H9 (cell line): ENCODE measurements around the gene ARHGAP12. TPM values are rescaled to one million over a fixed set of nuclear protein-coding genes. Genes with fewer than 3 reads are reported as not detected.

Experiments used
- DNase-seq: peaks from one replicate; pipeline ENCODE4 v3.0.0-alpha.2; 2017
- H2AFZ ChIP-seq: one replicate; pipeline ENCODE4 v1.6.1; 2013; ENCODE audit warnings: mild to moderate bottlenecking, low read length, control low read depth, moderate library complexity
- H2AK5ac ChIP-seq: 2 replicates; pipeline ENCODE4 v1.6.1; 2013; ENCODE audit warnings: low read length, control low read depth, mixed read lengths; ENCODE audit not compliant: insufficient read length
- H2BK120ac ChIP-seq: one replicate; pipeline ENCODE4 v1.6.1; 2013; ENCODE audit warnings: low read depth, mild to moderate bottlenecking, low read length, control low read depth, inconsistent platforms; ENCODE audit not compliant: poor library complexity, severe bottlenecking
- H2BK12ac ChIP-seq: 2 replicates; pipeline ENCODE4 v1.6.1; 2013; ENCODE audit warnings: low read length, control low read depth, mixed read lengths, low read depth; ENCODE audit not compliant: insufficient read length
- H2BK15ac ChIP-seq: 2 replicates; pipeline ENCODE4 v1.6.1; 2013; ENCODE audit warnings: low read depth, low read length, control low read depth
- H2BK20ac ChIP-seq: one replicate; pipeline ENCODE4 v1.6.1; 2013; ENCODE audit warnings: low read depth, mild to moderate bottlenecking, low read length, control low read depth, inconsistent platforms; ENCODE audit not compliant: poor library complexity, severe bottlenecking
- H2BK5ac ChIP-seq: 2 replicates; pipeline ENCODE4 v1.6.1; 2013; ENCODE audit warnings: low read length, control low read depth, mixed read lengths; ENCODE audit not compliant: insufficient read length
- H3K14ac ChIP-seq: 2 replicates; pipeline ENCODE4 v1.6.1; 2013; ENCODE audit warnings: low read length, control low read depth; ENCODE audit not compliant: insufficient read depth
- H3K18ac ChIP-seq: 2 replicates; pipeline ENCODE4 v1.6.1; 2013; ENCODE audit warnings: low read depth, mild to moderate bottlenecking, mixed read lengths, low read length, control low read depth; ENCODE audit not compliant: insufficient read length
- H3K23ac ChIP-seq: 2 replicates; pipeline ENCODE4 v1.6.1; 2013; ENCODE audit warnings: low read length, control low read depth, mixed read lengths, low read depth; ENCODE audit not compliant: insufficient read length
- H3K23me2 ChIP-seq: 2 replicates; pipeline ENCODE4 v1.6.1; 2013; ENCODE audit warnings: low read depth, mild to moderate bottlenecking, mixed read lengths, low read length, control low read depth; ENCODE audit not compliant: insufficient read length, poor library complexity, severe bottlenecking
- H3K27ac ChIP-seq: 2 replicates; pipeline ENCODE4 v1.5.1; 2013; ENCODE audit warnings: low read length, control low read depth, mixed read lengths, low read depth; ENCODE audit not compliant: insufficient read length
- H3K27me3 ChIP-seq: 2 replicates; pipeline ENCODE4 v1.6.1; 2013; ENCODE audit warnings: low read length, control low read depth, inconsistent platforms; ENCODE audit not compliant: insufficient read depth
- H3K4ac ChIP-seq: 2 replicates; pipeline ENCODE4 v1.6.1; 2013; ENCODE audit warnings: low read depth, mild to moderate bottlenecking, control low read depth, inconsistent platforms, low read length, moderate library complexity
- H3K4me1 ChIP-seq: 2 replicates; pipeline ENCODE4 v1.6.1; 2013; ENCODE audit warnings: low read length, control low read depth, inconsistent platforms; ENCODE audit not compliant: insufficient read depth
- H3K4me2 ChIP-seq: 2 replicates; pipeline ENCODE4 v1.6.1; 2013; ENCODE audit warnings: low read length, control low read depth, mixed read lengths; ENCODE audit not compliant: insufficient read length, insufficient read depth
- H3K56ac ChIP-seq: 2 replicates; pipeline ENCODE4 v1.6.1; 2013; ENCODE audit warnings: low read depth, mild to moderate bottlenecking, mixed read lengths, low read length, control low read depth; ENCODE audit not compliant: insufficient read length
- H3K79me1 ChIP-seq: 2 replicates; pipeline ENCODE4 v1.6.1; 2013; ENCODE audit warnings: low read depth, mild to moderate bottlenecking, moderate library complexity, low read length, control low read depth, inconsistent platforms; ENCODE audit not compliant: insufficient read depth, poor library complexity, severe bottlenecking
- H3K79me2 ChIP-seq: 2 replicates; pipeline ENCODE4 v1.6.1; 2013; ENCODE audit warnings: low read length, control low read depth, inconsistent platforms; ENCODE audit not compliant: insufficient read depth
- H3K9ac ChIP-seq: 2 replicates; pipeline ENCODE4 v1.6.1; 2013; ENCODE audit warnings: low read length, control low read depth, mixed read lengths; ENCODE audit not compliant: insufficient read length; ENCODE audit errors: extremely low read depth
- H3K9me3 ChIP-seq: one replicate; pipeline ENCODE4 v1.6.1; 2013; ENCODE audit warnings: low read depth, low read length, inconsistent platforms; ENCODE audit not compliant: control insufficient read depth
- H3T11ph ChIP-seq: one replicate; pipeline ENCODE4 v1.6.1; 2013; ENCODE audit warnings: mild to moderate bottlenecking, low read length, control low read depth, inconsistent platforms
- H4K20me1 ChIP-seq: one replicate; pipeline ENCODE4 v1.6.1; 2013; ENCODE audit not compliant: control insufficient read depth, insufficient read length, insufficient read depth
- H4K5ac ChIP-seq: 2 replicates; pipeline ENCODE4 v1.6.1; 2013; ENCODE audit warnings: low read depth, mild to moderate bottlenecking, mixed read lengths, low read length, control low read depth; ENCODE audit not compliant: insufficient read length
- H4K8ac ChIP-seq: replicated peaks from 2 replicates; pipeline ENCODE4 v1.6.1; 2013; ENCODE audit warnings: low read length, control low read depth, mixed read lengths, low read depth; ENCODE audit not compliant: insufficient read length
- H4K91ac ChIP-seq: 2 replicates; pipeline ENCODE4 v1.6.1; 2013; ENCODE audit warnings: low read depth, mild to moderate bottlenecking, moderate library complexity, mixed read lengths, low read length, control low read depth; ENCODE audit not compliant: insufficient read length
- H3K27ac Mint-ChIP-seq, 3 experiments: 2 replicates in 2 of 3; 3 replicates in 1 of 3; pipeline ENCODE4 v1.8.0; 2020 to 2021; ENCODE audit warnings: mixed read lengths in 3 of 3, mild to moderate bottlenecking in 1 of 3, moderate library complexity in 1 of 3
- H3K27me3 Mint-ChIP-seq: 2 replicates; pipeline ENCODE4 v1.8.0; 2021; ENCODE audit warnings: low read depth, mild to moderate bottlenecking, moderate library complexity, mixed read lengths
- H3K36me3 Mint-ChIP-seq, 3 experiments: 2 replicates in 2 of 3; 3 replicates in 1 of 3; pipeline ENCODE4 v1.8.0; 2020 to 2021; ENCODE audit warnings: low read depth in 3 of 3, mixed read lengths in 3 of 3; ENCODE audit not compliant: insufficient read depth in 1 of 3
- H3K4me1 Mint-ChIP-seq, 2 experiments: 2 replicates each; pipeline ENCODE4 v1.8.0; 2020; ENCODE audit warnings: mixed read lengths in 2 of 2
- H3K4me3 Mint-ChIP-seq, 2 experiments: 2 replicates in 1 of 2; 3 replicates in 1 of 2; pipeline ENCODE4 v1.8.0; 2020 to 2021; ENCODE audit warnings: mild to moderate bottlenecking in 2 of 2, mixed read lengths in 2 of 2, moderate library complexity in 1 of 2
- H3K9me3 Mint-ChIP-seq, 2 experiments: 2 replicates in 1 of 2; 3 replicates in 1 of 2; pipeline ENCODE4 v1.8.0; 2020; ENCODE audit warnings: mild to moderate bottlenecking in 2 of 2, mixed read lengths in 2 of 2, moderate library complexity in 1 of 2
- CTCF ChIP-seq: fragments of 200-600 bp; sonication (generic); conservative IDR thresholded peaks from 3 replicates; pipeline ENCODE4 v1.8.0; 2021; ENCODE audit warnings: antibody characterized with exemption, mild to moderate bottlenecking
- WGBS: extraction: QIAGEN DNeasy Blood & Tissue Kit; methylation state at CpG from one replicate; pipeline ENCODE4 v1.1.7; 2013; ENCODE audit warnings: missing lambda C conversion rate, low lambda C conversion rate, mixed read lengths; ENCODE audit not compliant: insufficient read length; ENCODE audit errors: extremely low coverage; 5-methylcytosine and 5-hydroxymethylcytosine counted together
- total RNA-seq: library from RNA; stranded (reverse); gene quantifications from 2 replicates; pipeline ENCODE4 v1.2.1, GENCODE V29; 2021

Gene ARHGAP12
- total RNA-seq, 1 experiment from 2014 or later = 34.3 TPM

GRCh38 chr10:31759124-31759798 lies 169.4 kb downstream of the ARHGAP12 start:
- Histone ChIP-seq H3K23ac (no peak overlapping the region), H3K9me3 (no peaks in the 10 kb centered on the region), H3K27me3 (no peaks in the 10 kb centered on the region), H3K79me2 (no peaks in the 10 kb centered on the region), H2BK120ac (no peak overlapping the region), H3K56ac (no peak overlapping the region), H2AFZ (no peak overlapping the region), H3K79me1 (no peaks in the 10 kb centered on the region), H2BK12ac (no peak overlapping the region), H3K9ac (peak overlapping the region; percentile 73), H3K4ac (no peak overlapping the region), H2BK15ac (no peak overlapping the region), H2BK20ac (no peak overlapping the region), H2BK5ac (no peak overlapping the region), H3K18ac (peak overlapping the region; percentile 87), H3T11ph (no peak overlapping the region), H2AK5ac (no peak overlapping the region), H4K20me1 (no peaks in the 10 kb centered on the region), H3K14ac (peak overlapping the region; percentile 94; the same call in 1 of the 2 replicates), H4K5ac (no peak overlapping the region), H3K27ac (no peak overlapping the region), H3K23me2 (peaks cover 4% of the 10 kb centered on the region), H4K8ac (no peak overlapping the region), H3K4me2 (peak overlapping the region; percentile 45), H3K4me1 (peaks cover 23% of the 10 kb centered on the region; the same call in 1 of the 2 replicates), H4K91ac (no peak overlapping the region)
- Mint-ChIP-seq H3K4me1 (peaks cover 64 to 69% of the 10 kb centered on the region in 2 experiments), H3K9me3 (peaks cover 15 to 20% of the 10 kb centered on the region in 2 experiments; a peak in 4 of 5 replicates), H3K4me3 (peak overlapping the region; percentile 75 to 89), H3K27ac (peak overlapping the region; percentile 72 to 95 (median 88); a peak in 5 of 7 replicates), H3K27me3 (peaks cover 3% of the 10 kb centered on the region; the same call in 1 of the 2 replicates), H3K36me3 (peaks cover 7 to 18% (median 18%) of the 10 kb centered on the region in 3 experiments)
- peak; percentile 77 for DNase-seq
- no CpG with 5 or more reads among the region's 36 CpGs for WGBS
- no peak for TF ChIP-seq CTCF
